MM.1S (cell line): ENCODE data around the gene LIMCH1.

Source experiments
- DNase-seq: peaks from one replicate; pipeline ENCODE4 v3.0.0-alpha.2; 2015
- H2AFZ ChIP-seq: fragments of 300-600 bp; sonication (generic); 2 replicates; pipeline ENCODE4 v1.6.0; 2016; ENCODE audit warnings: antibody characterized with exemption, low read length
- H3F3A ChIP-seq: fragments of 300-600 bp; sonication (generic); 2 replicates; pipeline ENCODE4 v1.6.1; 2016; ENCODE audit warnings: mild to moderate bottlenecking, antibody characterized with exemption, low read length, moderate library complexity, mixed read lengths; ENCODE audit not compliant: insufficient read depth
- H3K27ac ChIP-seq: fragments of 300-600 bp; sonication (generic); 2 replicates; pipeline ENCODE4 v1.5.1; 2016; ENCODE audit warnings: mild to moderate bottlenecking, low read length
- H3K27me3 ChIP-seq: fragments of 300-600 bp; sonication (generic); replicated peaks from 2 replicates; pipeline ENCODE4 v1.6.0; 2016; ENCODE audit warnings: low read length; ENCODE audit not compliant: insufficient read depth
- H3K36me3 ChIP-seq: fragments of 300-600 bp; sonication (generic); replicated peaks from 2 replicates; pipeline ENCODE4 v1.6.1; 2016; ENCODE audit warnings: mild to moderate bottlenecking, low read length, mixed read lengths; ENCODE audit not compliant: insufficient read depth
- H3K4me1 ChIP-seq: fragments of 300-600 bp; sonication (generic); 2 replicates; pipeline ENCODE4 v1.6.1; 2016; ENCODE audit warnings: low read length, mixed read lengths
- H3K4me2 ChIP-seq: fragments of 300-600 bp; sonication (generic); 2 replicates; pipeline ENCODE4 v1.6.0; 2016; ENCODE audit warnings: low read depth, low read length
- H3K4me3 ChIP-seq: fragments of 300-600 bp; sonication (generic); 2 replicates; pipeline ENCODE4 v1.5.1; 2016; ENCODE audit warnings: low read length, mixed read lengths
- H3K79me2 ChIP-seq: fragments of 300-600 bp; sonication (generic); 2 replicates; pipeline ENCODE4 v1.6.1; 2016; ENCODE audit warnings: mixed run types, low read length, mixed read lengths
- H3K9ac ChIP-seq: fragments of 300-600 bp; sonication (generic); 2 replicates; pipeline ENCODE4 v1.6.1; 2016; ENCODE audit warnings: low read length, mixed read lengths
- H3K9me2 ChIP-seq: fragments of 300-600 bp; sonication (generic); replicated peaks from 2 replicates; pipeline ENCODE4 v1.6.1; 2016; ENCODE audit warnings: mild to moderate bottlenecking, low read length, mixed read lengths; ENCODE audit not compliant: insufficient read depth
- H3K9me3 ChIP-seq: fragments of 300-600 bp; sonication (generic); replicated peaks from 2 replicates; pipeline ENCODE4 v1.6.1; 2016; ENCODE audit warnings: mild to moderate bottlenecking, low read length, mixed read lengths; ENCODE audit not compliant: insufficient read depth
- H4K20me1 ChIP-seq: fragments of 300-600 bp; sonication (generic); 2 replicates; pipeline ENCODE4 v1.6.1; 2016; ENCODE audit warnings: mild to moderate bottlenecking, low read length, moderate library complexity, mixed read lengths; ENCODE audit not compliant: insufficient read depth
- CTCF ChIP-seq: fragments of 300-600 bp; sonication (generic); IDR thresholded peaks from 2 replicates; pipeline ENCODE4 v1.5.1; 2016; ENCODE audit warnings: antibody characterized with exemption, low read length, mixed read lengths
- EZH2 ChIP-seq: fragments of 300-600 bp; sonication (generic); optimal IDR thresholded peaks from 2 replicates; pipeline ENCODE3; 2017; ENCODE audit warnings: low read depth, mild to moderate bottlenecking, antibody characterized with exemption, low read length, mixed read lengths
- EZH2phosphoT487 ChIP-seq: fragments of 300-600 bp; sonication (generic); IDR thresholded peaks from 2 replicates; pipeline ENCODE4 v1.6.1; 2018; ENCODE audit warnings: antibody characterized with exemption, low read length

LIMCH1 gene

DNA sequence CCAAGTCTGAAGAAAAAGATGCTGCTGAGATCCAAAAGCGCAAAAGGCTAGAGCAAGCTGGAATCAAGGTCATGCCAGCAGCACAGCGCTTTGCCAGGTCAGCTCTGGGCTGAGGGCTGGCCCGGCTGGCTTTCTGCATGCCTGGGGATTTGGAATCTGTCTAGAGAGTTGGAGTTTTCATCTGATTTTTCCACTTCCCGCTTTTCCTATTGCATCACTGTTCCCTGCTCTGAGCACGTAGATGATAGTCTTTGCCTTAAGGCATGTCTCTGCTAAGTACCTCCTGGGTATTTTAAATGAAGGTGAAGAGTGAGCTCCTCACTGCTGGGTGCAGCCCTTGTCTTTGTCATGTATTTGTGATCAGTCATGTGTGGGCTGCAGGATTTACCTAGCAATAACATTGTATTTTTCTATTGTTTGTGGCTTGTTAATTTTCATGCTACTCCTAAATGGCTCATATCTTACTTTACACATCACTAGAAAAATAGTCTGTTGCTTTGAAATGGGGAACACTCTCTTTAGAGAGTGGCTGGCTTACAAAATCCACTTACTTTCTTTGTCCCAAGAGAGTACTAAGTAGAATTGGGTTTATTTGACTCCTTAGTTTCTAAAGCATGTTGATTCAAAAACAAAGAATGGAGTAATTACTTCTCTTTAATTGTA lies 82.8 kb downstream of the LIMCH1 start:
- H3K4me3 ChIP-seq, result no peak overlapping the region
- H3K9me2 ChIP-seq, result no peaks in the 10 kb centered on the region
- no peaks in the 10 kb centered on the region for H3K79me2 ChIP-seq
- no peaks in the 10 kb centered on the region for H3F3A ChIP-seq
- TF ChIP-seq EZH2phosphoT487 (no peak), CTCF (no peak), EZH2 (no peak)
- H3K9me3 ChIP-seq, result no peaks in the 10 kb centered on the region
- no peak overlapping the region for H3K27ac ChIP-seq
- no peak for DNase-seq
- no peak overlapping the region for H3K4me2 ChIP-seq
- no peaks in the 10 kb centered on the region for H3K27me3 ChIP-seq
- no peaks in the 10 kb centered on the region for H3K36me3 ChIP-seq
- no peak overlapping the region for H2AFZ ChIP-seq
- H4K20me1 ChIP-seq, result no peaks in the 10 kb centered on the region
- H3K4me1 ChIP-seq, result no peaks in the 10 kb centered on the region
- no peak overlapping the region for H3K9ac ChIP-seq

DNA sequence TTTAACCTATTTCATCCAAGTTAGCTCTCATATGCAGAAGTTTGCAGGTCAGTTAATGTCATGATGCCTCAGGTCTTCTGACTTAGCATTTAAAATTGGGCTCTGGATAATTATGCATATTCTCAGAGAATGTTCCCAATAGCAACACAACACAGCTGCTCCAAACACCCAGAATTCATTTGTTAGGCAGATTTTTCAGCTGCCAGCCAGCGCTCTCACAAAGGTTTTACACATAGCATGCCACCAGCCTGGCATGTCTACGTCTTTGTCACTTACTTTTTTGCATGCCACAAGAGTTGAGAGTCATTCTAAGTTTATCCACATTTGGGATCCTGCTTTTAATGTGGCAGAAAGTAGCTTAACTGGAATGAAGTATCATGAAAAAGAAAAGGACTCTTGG lies 84.8 kb downstream of the LIMCH1 start:
- no peak overlapping the region for H3K9ac ChIP-seq
- H2AFZ ChIP-seq, result no peak overlapping the region
- H3K4me2 ChIP-seq, result no peak overlapping the region
- no peaks in the 10 kb centered on the region for H3K79me2 ChIP-seq
- H3K4me3 ChIP-seq, result no peak overlapping the region
- no peak for DNase-seq
- no peaks in the 10 kb centered on the region for H3F3A ChIP-seq
- H3K9me2 ChIP-seq, result no peaks in the 10 kb centered on the region
- no peak overlapping the region for H3K27ac ChIP-seq
- no peaks in the 10 kb centered on the region for H3K36me3 ChIP-seq
- H3K9me3 ChIP-seq, result no peaks in the 10 kb centered on the region
- H3K27me3 ChIP-seq, result no peaks in the 10 kb centered on the region
- H3K4me1 ChIP-seq, result no peaks in the 10 kb centered on the region
- TF ChIP-seq EZH2 (no peak), CTCF (no peak), EZH2phosphoT487 (no peak)
- no peaks in the 10 kb centered on the region for H4K20me1 ChIP-seq

- no peaks in the 10 kb centered on the region for H3K9me2 ChIP-seq
- H3K9me3 ChIP-seq, result no peaks in the 10 kb centered on the region
- H3K9ac ChIP-seq, result no peak overlapping the region
- H3K4me3 ChIP-seq, result no peak overlapping the region
- no peak overlapping the region for H3K4me2 ChIP-seq
- no peak for DNase-seq
- TF ChIP-seq CTCF (no peak), EZH2 (no peak), EZH2phosphoT487 (no peak)
- no peaks in the 10 kb centered on the region for H3K36me3 ChIP-seq
- H3F3A ChIP-seq, result no peaks in the 10 kb centered on the region
- no peaks in the 10 kb centered on the region for H3K27me3 ChIP-seq
- H4K20me1 ChIP-seq, result no peaks in the 10 kb centered on the region
- H3K4me1 ChIP-seq, result no peaks in the 10 kb centered on the region
- no peak overlapping the region for H3K27ac ChIP-seq
- no peak overlapping the region for H2AFZ ChIP-seq
- H3K79me2 ChIP-seq, result no peaks in the 10 kb centered on the region
Observed at GRCh38 chr4:41624765-41625164, 86.8 kb downstream of the LIMCH1 start.
